Dendritic cell treated with granulocyte-macrophage colony-stimulating factor and Interleukin-4, amounts not matched to agents 40 ng/mL and 50 ng/mL, for 4 days (primary cell): ENCODE measurements around the gene OR2A14.
"Not testable (repeated sequence)": the region's sequence is repeated elsewhere in the genome, so short reads cannot be mapped to it uniquely, and the experiment has no call there.

ENCODE experiments used
- H3K27ac Mint-ChIP-seq: one replicate; pipeline ENCODE4 v1.8.0; 2022; ENCODE audit warnings: mild to moderate bottlenecking, mixed read lengths
- H3K27me3 Mint-ChIP-seq: one replicate; pipeline ENCODE4 v1.8.0; 2022; ENCODE audit warnings: mild to moderate bottlenecking, mixed read lengths
- H3K36me3 Mint-ChIP-seq: one replicate; pipeline ENCODE4 v1.8.0; 2022; ENCODE audit warnings: low read depth, mixed read lengths
- H3K4me1 Mint-ChIP-seq: one replicate; pipeline ENCODE4 v1.8.0; 2022; ENCODE audit warnings: low read depth, mixed read lengths
- H3K4me3 Mint-ChIP-seq: one replicate; pipeline ENCODE4 v1.8.0; 2022; ENCODE audit warnings: mild to moderate bottlenecking, moderate library complexity, mixed read lengths
- H3K9me3 Mint-ChIP-seq: one replicate; pipeline ENCODE4 v1.8.0; 2022; ENCODE audit warnings: mixed read lengths
- intact Hi-C: fragments of 100-400 bp; cut with micrococcal nuclease; formaldehyde crosslinking; loops from one replicate; pipeline ENCODE4 v1.15.0; 2022

OR2A14 gene

GRCh38 chr7:144179165-144179479 lies 56.1 kb downstream of the OR2A14 start:
- H3K4me3 Mint-ChIP-seq, H3K27me3 Mint-ChIP-seq, H3K36me3 Mint-ChIP-seq, H3K27ac Mint-ChIP-seq, H3K9me3 Mint-ChIP-seq: not testable (repeated sequence)
- intact Hi-C loops: loop anchor here (5.0 kb wide), 1 partner anchor 213 kb away; no protein-coding TSS in a partner anchor
- peaks cover 10% of the 10 kb centered on the region for H3K4me1 Mint-ChIP-seq
